H1 (cell line): ENCODE data around the gene DDHD1. TPM values are rescaled to one million over a fixed set of nuclear protein-coding genes. Genes with fewer than 3 reads are reported as not detected.

Source experiments
- CTCF ChIA-PET: fragments of 300-600 bp; sonication (Branson Sonifier 250); formaldehyde crosslinking; loops from one replicate; lab custom pipeline; 2021; ENCODE audit not compliant: partially characterized antibody; lab: Charles Lee
- POLR2A ChIA-PET: fragments of 300-600 bp; sonication (Branson Sonifier 250); formaldehyde crosslinking; loops from one replicate; lab custom pipeline; 2021; ENCODE audit warnings: inconsistent platforms; ENCODE audit not compliant: partially characterized antibody; lab: Charles Lee
- DNase-seq, 2 experiments: peaks; one replicate each; pipeline versions ENCODE4 v3.0.0 to v3.0.0-alpha.2; 2010 to 2022; ENCODE audit warnings: low spot score in 2 of 2, low read depth in 1 of 2, mixed read lengths in 1 of 2
- FAIRE-seq: peaks from 2 replicates; lab custom pipeline; 2011; peaks lifted over from hg19 to GRCh38; lab: Jason Lieb, UNC
- H2AFZ ChIP-seq: 2 replicates; pipeline ENCODE4 v1.8.1; 2012; ENCODE audit warnings: low read length, inconsistent platforms
- H2AK5ac ChIP-seq: 2 replicates; pipeline ENCODE4 v1.6.1; 2013; ENCODE audit warnings: low read depth, low read length
- H2BK120ac ChIP-seq: replicated peaks from 2 replicates; pipeline ENCODE3; 2013; ENCODE audit warnings: low read depth, low read length, inconsistent platforms
- H2BK12ac ChIP-seq: 2 replicates; pipeline ENCODE4 v1.6.1; 2013; ENCODE audit warnings: low read depth, low read length
- H2BK15ac ChIP-seq: 2 replicates; pipeline ENCODE4 v1.6.1; 2013; ENCODE audit warnings: low read length
- H2BK20ac ChIP-seq: 2 replicates; pipeline ENCODE4 v1.6.1; 2013; ENCODE audit warnings: low read length
- H2BK5ac ChIP-seq: 2 replicates; pipeline ENCODE4 v1.6.1; 2013; ENCODE audit warnings: low read depth, low read length
- H3K14ac ChIP-seq: 2 replicates; pipeline ENCODE4 v1.6.1; 2013; ENCODE audit warnings: inconsistent platforms; ENCODE audit not compliant: insufficient read length
- H3K18ac ChIP-seq: 2 replicates; pipeline ENCODE4 v1.6.1; 2013; ENCODE audit warnings: low read length; ENCODE audit errors: extremely low read depth
- H3K23ac ChIP-seq: 2 replicates; pipeline ENCODE4 v1.6.1; 2013; ENCODE audit warnings: inconsistent platforms; ENCODE audit not compliant: insufficient read length
- H3K23me2 ChIP-seq: 2 replicates; pipeline ENCODE4 v1.6.1; 2013; ENCODE audit warnings: low read depth, low read length
- H3K27ac ChIP-seq: 2 replicates; pipeline ENCODE4 v1.6.1; 2011; ENCODE audit warnings: low read depth, low read length, inconsistent platforms
- H3K27me3 ChIP-seq, 4 experiments: replicated peaks in 1 of 4; 1 replicate in 1 of 4; 2 replicates in 3 of 4; pipeline versions ENCODE4 v1.6.1 to v1.8.1; 2011 to 2013; ENCODE audit warnings: low read length in 3 of 4, mild to moderate bottlenecking in 3 of 4, inconsistent platforms in 2 of 4, mixed read lengths in 2 of 4, moderate library complexity in 1 of 4; ENCODE audit not compliant: control insufficient read depth in 3 of 4, insufficient read depth in 3 of 4; ENCODE audit errors: extremely low read depth in 1 of 4
- H3K36me3 ChIP-seq, 4 experiments: 2 replicates each; pipeline versions ENCODE4 v1.6.1 to v1.8.1; 2011 to 2013; ENCODE audit warnings: mild to moderate bottlenecking in 4 of 4, low read length in 3 of 4, moderate library complexity in 2 of 4, control low read depth in 1 of 4, inconsistent platforms in 1 of 4; ENCODE audit not compliant: insufficient read depth in 4 of 4, control insufficient read depth in 2 of 4
- H3K4ac ChIP-seq: replicated peaks from 2 replicates; pipeline ENCODE3; 2013; ENCODE audit warnings: low read length, low read depth, mixed read lengths, inconsistent platforms; ENCODE audit not compliant: insufficient read length
- H3K4me1 ChIP-seq, 4 experiments: replicated peaks in 1 of 4; 1 replicate in 1 of 4; 2 replicates in 3 of 4; pipeline versions ENCODE4 v1.6.1 to v1.8.1; 2011 to 2013; ENCODE audit warnings: low read length in 3 of 4, inconsistent platforms in 2 of 4, mixed read lengths in 1 of 4; ENCODE audit not compliant: insufficient read depth in 4 of 4, control insufficient read depth in 3 of 4
- H3K4me2 ChIP-seq, 2 experiments: 2 replicates each; pipeline versions ENCODE4 v1.6.1 to v1.8.1; 2011 to 2013; ENCODE audit warnings: low read depth in 2 of 2, low read length in 2 of 2, control low read depth in 1 of 2, inconsistent platforms in 1 of 2, mild to moderate bottlenecking in 1 of 2; ENCODE audit not compliant: insufficient read depth in 1 of 2
- H3K4me3 ChIP-seq, 4 experiments: fragments of 200-600, 300-600 bp in 1 of 4; sonication (generic), shearing (Covaris generic), sonication (Bioruptor Twin) in 1 of 4; 2 replicates each; pipeline versions ENCODE4 v1.5.1 to v1.8.1; 2011 to 2016; ENCODE audit warnings: low read length in 4 of 4, low read depth in 3 of 4, control low read depth in 2 of 4, inconsistent platforms in 2 of 4, mild to moderate bottlenecking in 2 of 4, mixed read lengths in 1 of 4, moderate library complexity in 1 of 4; ENCODE audit not compliant: insufficient read depth in 2 of 4; ENCODE audit errors: extremely low read depth in 1 of 4
- H3K56ac ChIP-seq: replicated peaks from 2 replicates; pipeline ENCODE3; 2013; ENCODE audit warnings: low read depth, mild to moderate bottlenecking, mixed read lengths, low read length, inconsistent platforms; ENCODE audit not compliant: insufficient read length
- H3K79me1 ChIP-seq: 2 replicates; pipeline ENCODE4 v1.6.1; 2013; ENCODE audit warnings: low read depth, low read length, control low read depth
- H3K79me2 ChIP-seq, 2 experiments: 2 replicates each; pipeline versions ENCODE4 v1.6.1 to v1.8.1; 2012 to 2013; ENCODE audit warnings: low read length in 2 of 2, mild to moderate bottlenecking in 2 of 2, inconsistent platforms in 1 of 2; ENCODE audit not compliant: insufficient read depth in 2 of 2, control insufficient read depth in 1 of 2
- H3K9ac ChIP-seq, 4 experiments: replicated peaks in 1 of 4; 1 replicate in 1 of 4; 2 replicates in 3 of 4; pipeline versions ENCODE4 v1.6.1 to v1.8.1; 2011 to 2013; ENCODE audit warnings: low read depth in 3 of 4, low read length in 3 of 4, control low read depth in 2 of 4, mild to moderate bottlenecking in 2 of 4, moderate library complexity in 2 of 4, inconsistent platforms in 1 of 4; ENCODE audit errors: extremely low read depth in 1 of 4
- H3K9me3 ChIP-seq, 2 experiments: 2 replicates each; pipeline versions ENCODE4 v1.6.1 to v1.8.1; 2012 to 2013; ENCODE audit warnings: mild to moderate bottlenecking in 2 of 2, moderate library complexity in 2 of 2, control low read depth in 1 of 2, inconsistent platforms in 1 of 2, low read depth in 1 of 2, low read length in 1 of 2, mixed read lengths in 1 of 2; ENCODE audit not compliant: insufficient read depth in 2 of 2
- H4K20me1 ChIP-seq, 2 experiments: replicated peaks in 1 of 2; 2 replicates each; pipeline versions ENCODE3 to v1.8.1; 2011 to 2013; ENCODE audit warnings: inconsistent platforms in 2 of 2, low read length in 2 of 2, mild to moderate bottlenecking in 1 of 2; ENCODE audit not compliant: insufficient read depth in 2 of 2, control insufficient read depth in 1 of 2
- H4K5ac ChIP-seq: 2 replicates; pipeline ENCODE4 v1.6.1; 2013; ENCODE audit warnings: low read length, low read depth, mixed read lengths, inconsistent platforms; ENCODE audit not compliant: insufficient read length
- H4K8ac ChIP-seq: 2 replicates; pipeline ENCODE4 v1.8.0; 2013; ENCODE audit warnings: mild to moderate bottlenecking, moderate library complexity, low read length, inconsistent platforms; ENCODE audit not compliant: insufficient read depth; ENCODE audit errors: extremely low read depth
- H4K91ac ChIP-seq: replicated peaks from 2 replicates; pipeline ENCODE3; 2013; ENCODE audit warnings: low read length, mixed read lengths, inconsistent platforms; ENCODE audit not compliant: insufficient read length
- BACH1 ChIP-seq: IDR thresholded peaks from 2 replicates; pipeline ENCODE4 v1.6.1; 2012; ENCODE audit warnings: low read length, improper control_type of control experiment
- BRCA1 ChIP-seq: IDR thresholded peaks from 2 replicates; pipeline ENCODE4 v1.6.1; 2012; ENCODE audit warnings: low read depth, low read length, improper control_type of control experiment
- CBX5 ChIP-seq: fragments of 300-800, 300-1000 bp; sonication (generic); IDR thresholded peaks from 2 replicates; pipeline ENCODE4 v1.7.1; 2016; ENCODE audit warnings: antibody characterized with exemption, low read length, low read depth
- HDAC6 ChIP-seq: IDR thresholded peaks from one replicate; pipeline ENCODE4 v1.7.1; 2012; ENCODE audit warnings: low read depth, mild to moderate bottlenecking, inconsistent platforms, low read length, moderate library complexity
- SP1 ChIP-seq: IDR thresholded peaks from 2 replicates; pipeline ENCODE4 v1.6.1; 2011; ENCODE audit warnings: low read depth, low read length
- SP4 ChIP-seq: IDR thresholded peaks from 2 replicates; pipeline ENCODE4 v1.6.1; 2012; ENCODE audit warnings: low read length, inconsistent platforms
- TAF7 ChIP-seq: optimal IDR thresholded peaks from 2 replicates; pipeline ENCODE3; 2011; ENCODE audit warnings: low read depth, mild to moderate bottlenecking, inconsistent platforms, low read length, moderate library complexity, borderline replicate concordance
- WGBS, 2 experiments: shearing (Covaris generic) in 1 of 2; methylation state at CpG; one replicate each; pipeline versions ENCODE4 v1.1.6 to v1.1.7; 2013 to 2015; ENCODE audit warnings: low lambda C conversion rate in 2 of 2, mixed read lengths in 2 of 2, inconsistent platforms in 1 of 2, low coverage in 1 of 2, missing lambda C conversion rate in 1 of 2; ENCODE audit not compliant: insufficient replicate concordance in 2 of 2, insufficient coverage in 1 of 2, insufficient read length in 1 of 2; ENCODE audit errors: extremely low coverage in 1 of 2, missing lambda C conversion rate in 1 of 2; 5-methylcytosine and 5-hydroxymethylcytosine counted together
- polyA plus RNA-seq, 7 experiments: library from polyadenylated mRNA; depleted of rRNA in 3 of 7; stranded (reverse) in 5 of 7; unstranded in 2 of 7; fragments of >200 nt in 5 of 7; fragments of 200-250 nt in 2 of 7; gene quantifications; 1 replicate in 5 of 7; 2 replicates in 1 of 7; 4 replicates in 1 of 7; pipeline versions ENCODE4 v1.2.1 to v1.2.3, GENCODE V29; 2011 to 2013; ENCODE audit warnings: missing spikeins in 2 of 7, mixed read lengths in 2 of 7
- total RNA-seq: library from RNA; stranded (reverse); fragmentation: NEBNext Ultra II Directional; extraction: Animal tissue kit (Norgen Biotek cat#: 25700); gene quantifications from 2 replicates; pipeline ENCODE4 v1.2.1, GENCODE V29; 2021
- TF ChIP-seq, protein P1 (sequence below), 3 experiments: IDR thresholded peaks; 1 replicate in 2 of 3; 2 replicates in 1 of 3; pipeline versions ENCODE4 v1.5.1 to v1.6.1; 2011; ENCODE audit warnings: low read length in 3 of 3, mild to moderate bottlenecking in 3 of 3, inconsistent platforms in 2 of 3, low read depth in 1 of 3, moderate library complexity in 1 of 3; ENCODE audit not compliant: insufficient read depth in 1 of 3; ENCODE audit errors: control extremely low read depth in 1 of 3
- TF ChIP-seq, protein P2 (sequence below): IDR thresholded peaks from 2 replicates; pipeline ENCODE4 v1.6.1; 2012; ENCODE audit warnings: inconsistent platforms
- TF ChIP-seq, protein P3 (sequence below): IDR thresholded peaks from 2 replicates; pipeline ENCODE4 v1.6.1; 2012; ENCODE audit warnings: low read length, inconsistent platforms

The DDHD1 gene
- total and polyA plus RNA-seq, 2 of the 8 experiments (the other 6 are each of a cell fraction or from before 2014, with no cell fraction given): 3.6 to 16.0 TPM

DNA sequence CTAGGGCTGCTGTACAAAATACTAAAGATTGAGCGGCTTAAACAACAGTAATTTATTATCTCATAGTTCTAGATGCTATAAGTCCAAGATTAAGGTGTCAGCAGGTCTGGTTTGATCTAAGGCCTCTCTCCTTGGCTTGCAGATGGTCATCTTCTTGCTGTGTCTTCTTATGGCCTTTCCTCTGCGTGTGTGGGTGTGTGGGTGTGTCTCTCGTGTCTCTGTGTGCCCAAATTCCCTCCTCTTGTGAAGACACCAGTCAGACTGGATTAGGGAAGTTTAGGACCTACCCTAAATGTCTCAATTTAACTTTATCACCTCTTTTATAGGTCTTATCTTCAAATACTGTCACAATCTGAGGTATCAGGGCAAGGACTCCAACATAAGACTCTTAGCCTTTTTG lies 28.3 kb downstream of the DDHD1 start:
- no peak overlapping the region for H2BK5ac ChIP-seq
- no peak overlapping the region for H3K27ac ChIP-seq
- POLR2A ChIA-PET: no interaction called here
- no peak overlapping the region for H4K5ac ChIP-seq
- peaks cover 2% of the 10 kb centered on the region; the same call in 1 of the 2 replicates for H3K79me1 ChIP-seq
- WGBS, 2 experiments: 96% methylated on average over 3 of the region's 3 CpGs; no CpG with 5 or more reads in 1 of the 2 experiments
- no peak overlapping the region for H3K23ac ChIP-seq
- no peak overlapping the region for H3K4me3 ChIP-seq
- H2BK15ac ChIP-seq: no peak overlapping the region
- no peaks in the 10 kb centered on the region for H3K36me3 ChIP-seq
- H2BK20ac ChIP-seq: no peak overlapping the region
- FAIRE-seq: no peak
- CTCF ChIA-PET: interaction anchor here (0.7 to 1.6 kb wide), 3 partner anchors 34 to 70 kb away, joined by 3 read pairs; no protein-coding TSS in a partner anchor
- H2BK12ac ChIP-seq: no peak overlapping the region
- H3K23me2 ChIP-seq: no peaks in the 10 kb centered on the region
- H4K91ac ChIP-seq: no peak overlapping the region
- H3K27me3 ChIP-seq: no peaks in the 10 kb centered on the region
- DNase-seq: no peak
- H3K4ac ChIP-seq: no peak overlapping the region
- no peak overlapping the region for H3K4me2 ChIP-seq
- no peak overlapping the region for H2BK120ac ChIP-seq
- no peak overlapping the region for H2AK5ac ChIP-seq
- peaks cover 0 to 7% of the 10 kb centered on the region in 2 experiments; a peak in 2 of 4 replicates for H3K79me2 ChIP-seq
- peaks cover 0 to 2% of the 10 kb centered on the region in 2 experiments for H4K20me1 ChIP-seq
- H3K18ac ChIP-seq: no peak overlapping the region
- no peak overlapping the region for H3K14ac ChIP-seq
- H3K56ac ChIP-seq: no peak overlapping the region
- no peak overlapping the region for H2AFZ ChIP-seq
- no peaks in the 10 kb centered on the region for H3K4me1 ChIP-seq
- no peak overlapping the region; a peak in 1 of 7 replicates for H3K9ac ChIP-seq
- no peak overlapping the region for H4K8ac ChIP-seq
- H3K9me3 ChIP-seq: no peaks in the 10 kb centered on the region
- TF ChIP-seq, protein P1, sequence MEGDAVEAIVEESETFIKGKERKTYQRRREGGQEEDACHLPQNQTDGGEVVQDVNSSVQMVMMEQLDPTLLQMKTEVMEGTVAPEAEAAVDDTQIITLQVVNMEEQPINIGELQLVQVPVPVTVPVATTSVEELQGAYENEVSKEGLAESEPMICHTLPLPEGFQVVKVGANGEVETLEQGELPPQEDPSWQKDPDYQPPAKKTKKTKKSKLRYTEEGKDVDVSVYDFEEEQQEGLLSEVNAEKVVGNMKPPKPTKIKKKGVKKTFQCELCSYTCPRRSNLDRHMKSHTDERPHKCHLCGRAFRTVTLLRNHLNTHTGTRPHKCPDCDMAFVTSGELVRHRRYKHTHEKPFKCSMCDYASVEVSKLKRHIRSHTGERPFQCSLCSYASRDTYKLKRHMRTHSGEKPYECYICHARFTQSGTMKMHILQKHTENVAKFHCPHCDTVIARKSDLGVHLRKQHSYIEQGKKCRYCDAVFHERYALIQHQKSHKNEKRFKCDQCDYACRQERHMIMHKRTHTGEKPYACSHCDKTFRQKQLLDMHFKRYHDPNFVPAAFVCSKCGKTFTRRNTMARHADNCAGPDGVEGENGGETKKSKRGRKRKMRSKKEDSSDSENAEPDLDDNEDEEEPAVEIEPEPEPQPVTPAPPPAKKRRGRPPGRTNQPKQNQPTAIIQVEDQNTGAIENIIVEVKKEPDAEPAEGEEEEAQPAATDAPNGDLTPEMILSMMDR (IDR thresholded peaks at IDR 0.05; ENCODE audit: control extremely low read depth in 1 of 3, insufficient read depth in 1 of 3, low read depth in 1 of 3, low read length in 3 of 3): no peak
- TF ChIP-seq HDAC6 (no peak), BRCA1 (no peak), SP4 (no peak), BACH1 (no peak), TAF7 (no peak), SP1 (no peak), CBX5 (no peak)
- TF ChIP-seq, protein P2, sequence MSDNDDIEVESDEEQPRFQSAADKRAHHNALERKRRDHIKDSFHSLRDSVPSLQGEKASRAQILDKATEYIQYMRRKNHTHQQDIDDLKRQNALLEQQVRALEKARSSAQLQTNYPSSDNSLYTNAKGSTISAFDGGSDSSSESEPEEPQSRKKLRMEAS: no peak
- TF ChIP-seq, protein P3, sequence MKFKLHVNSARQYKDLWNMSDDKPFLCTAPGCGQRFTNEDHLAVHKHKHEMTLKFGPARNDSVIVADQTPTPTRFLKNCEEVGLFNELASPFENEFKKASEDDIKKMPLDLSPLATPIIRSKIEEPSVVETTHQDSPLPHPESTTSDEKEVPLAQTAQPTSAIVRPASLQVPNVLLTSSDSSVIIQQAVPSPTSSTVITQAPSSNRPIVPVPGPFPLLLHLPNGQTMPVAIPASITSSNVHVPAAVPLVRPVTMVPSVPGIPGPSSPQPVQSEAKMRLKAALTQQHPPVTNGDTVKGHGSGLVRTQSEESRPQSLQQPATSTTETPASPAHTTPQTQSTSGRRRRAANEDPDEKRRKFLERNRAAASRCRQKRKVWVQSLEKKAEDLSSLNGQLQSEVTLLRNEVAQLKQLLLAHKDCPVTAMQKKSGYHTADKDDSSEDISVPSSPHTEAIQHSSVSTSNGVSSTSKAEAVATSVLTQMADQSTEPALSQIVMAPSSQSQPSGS: no peak
